GM19099 (cell line): ENCODE measurements around the gene ZNF470.

Experiments
- POLR2A ChIP-seq: IDR thresholded peaks from 3 replicates; pipeline ENCODE4 v1.6.1; 2011; ENCODE audit warnings: low read depth; ENCODE audit not compliant: insufficient read length; ENCODE audit errors: extremely low read depth

The ZNF470 gene

GRCh38 chr19:56637976-56638555 is 70.8 kb downstream of the ZNF470 start:
- no peak for TF ChIP-seq POLR2A
